Heart left ventricle (tissue), 16 donors: ENCODE data around the gene PCDH8. TPM values are rescaled to one million over a fixed set of nuclear protein-coding genes. Genes with fewer than 3 reads are reported as not detected.

Source experiments
- ATAC-seq, 4 donors: fragments of 200-7000 bp; cut with Tn5 transposase; one replicate each; pipeline ENCODE4 v1.9.1; 2020 to 2022; ENCODE audit warnings: moderate library complexity in 4 of 4, mild to moderate bottlenecking in 3 of 4, moderate number of reproducible peaks in 1 of 4
- DNase-seq, 5 donors: peaks; one replicate each; pipeline ENCODE4 v3.0.0-alpha.2; 2020
- H3K27ac ChIP-seq, 12 donors: fragments of 200-600 bp; sonication (generic) in 4 of 12; one replicate each; pipeline versions ENCODE4 v1.5.0 to v1.8.0; 2016 to 2022; ENCODE audit warnings: mild to moderate bottlenecking in 2 of 12
- H3K27me3 ChIP-seq, 9 donors: fragments of 200-600 bp; sonication (generic) in 2 of 9; one replicate each; pipeline versions ENCODE4 v1.5.1 to v1.8.0; 2016 to 2022; ENCODE audit warnings: mild to moderate bottlenecking in 3 of 9
- H3K36me3 ChIP-seq, 9 donors: fragments of 200-600 bp; sonication (generic) in 2 of 9; one replicate each; pipeline versions ENCODE4 v1.5.0 to v1.8.0; 2018 to 2022; ENCODE audit warnings: mild to moderate bottlenecking in 2 of 9
- H3K4me1 ChIP-seq, 12 donors: fragments of 200-600 bp; sonication (generic) in 4 of 12; one replicate each; pipeline versions ENCODE4 v1.5.0 to v1.8.0; 2016 to 2022; ENCODE audit warnings: mild to moderate bottlenecking in 3 of 12
- H3K4me3 ChIP-seq, 12 donors: fragments of 200-600 bp; sonication (generic) in 4 of 12; one replicate each; pipeline versions ENCODE4 v1.5.0 to v1.8.0; 2017 to 2022; ENCODE audit warnings: mild to moderate bottlenecking in 9 of 12, moderate library complexity in 4 of 12
- H3K9me3 ChIP-seq, 12 donors: fragments of 200-600 bp; sonication (generic) in 4 of 12; one replicate each; pipeline versions ENCODE4 v1.5.0 to v1.8.0; 2016 to 2022; ENCODE audit warnings: mild to moderate bottlenecking in 1 of 12
- POLR2A ChIP-seq, 2 donors: fragments of 450-650 bp; IDR thresholded peaks; one replicate each; pipeline ENCODE4 v1.6.1; 2017; ENCODE audit warnings: antibody characterized with exemption in 2 of 2, mild to moderate bottlenecking in 2 of 2, moderate library complexity in 2 of 2
- WGBS, 4 donors: extraction: QIAGEN DNeasy Blood & Tissue Kit in 2 of 4; methylation state at CpG; one replicate each; pipeline versions ENCODE4 v1.1.5 to v1.1.7; 2013 to 2018; 5-methylcytosine and 5-hydroxymethylcytosine counted together
- intact Hi-C, 10 donors: fragments of 100-400 bp; cut with DNase I; formaldehyde crosslinking; loops; one replicate each; pipeline versions ENCODE4 v1.11.1 to v1.14.2; 2022
- polyA plus RNA-seq, 2 donors: library from polyadenylated mRNA; stranded (reverse); fragments of 200-250 nt; gene quantifications; one replicate each; pipeline ENCODE4 v1.2.3, GENCODE V29; 2013
- total RNA-seq, 9 donors: library from RNA; depleted of rRNA in 2 of 9; stranded (reverse); fragments of >200 nt in 2 of 9; fragmentation: NEBNext Ultra II Directional in 3 of 9; extraction: Animal tissue kit (Norgen Biotek cat#: 25700) in 3 of 9; gene quantifications; one replicate each; pipeline versions ENCODE4 v1.1.0 to v1.2.4, GENCODE V29; 2016 to 2023
- TF ChIP-seq, protein P1 (sequence below), 12 donors: fragments of 200-600 bp; sonication (generic) in 4 of 12; IDR thresholded peaks; one replicate each; pipeline versions ENCODE4 v1.5.0 to v1.8.0; 2018 to 2022; ENCODE audit warnings: antibody characterized with exemption in 12 of 12, mild to moderate bottlenecking in 5 of 12
- donor health status: ischemic (EF 13 %, LVEDD 7.1; RV severe dilation, severe dysfunction).
- donor health status: healthy with polysubstance abuse.
- donor health status: DM: no; HTN: yes; CAD: no.
- donor health status: DM: no; HTN: no; CAD: no.
- donor health status: ischemic (EF 25% LVEDD 6.9; RV normal size, moderate dysfunction).
- donor health status: ischemic (EF 25% LVEDD 5.7; RV mildly dilated, moderate dysfunction).
- donor health status: healthy.
- donor health status: DM: yes; HTN: yes; CAD: no.
- donor health status: ischemic (EF 35%, LVEDD 5.7; RV mildly dilated, moderate dysfunction).
- donor health status: nonischemic (EF 11% LVEDD 7.7; RV severe dilation, severe dysfunction).
- donor health status: DM: yes; HTN: yes; CAD: no.
- donor health status: PGD.
- donor health status: ischemic (EF 29% LVEDD 5.4; RV normal size, mild dysfunction).
- donor health status: nonischemic (EF 23%, LVEDD 6.1; RV moderate dilation, normal function).

The PCDH8 gene
- total and polyA plus RNA-seq, 11 donors, result not detected

- intact Hi-C loops, result loop anchor here in 1 of 10 donors (10.0 kb wide), 1 partner anchor 139 kb away; no protein-coding TSS in a partner anchor
- Histone ChIP-seq H3K36me3 (no peaks in the 10 kb centered on the region), H3K27me3 (peaks cover 0 to 3% (median 0%) of the 10 kb centered on the region in 9 donors), H3K27ac (no peak overlapping the region), H3K4me3 (no peak overlapping the region), H3K9me3 (no peaks in the 10 kb centered on the region), H3K4me1 (peaks cover 0 to under 1% (median 0%) of the 10 kb centered on the region in 12 donors)
- DNase-seq, result no peak
- peak in 1 of 4 donors; percentile 24 for ATAC-seq
- whole genome bisulfite sequencing, 4 donors, result 44 to 55% (median 47%) methylated on average over 3 of the region's 3 CpGs
- TF ChIP-seq, protein P1, sequence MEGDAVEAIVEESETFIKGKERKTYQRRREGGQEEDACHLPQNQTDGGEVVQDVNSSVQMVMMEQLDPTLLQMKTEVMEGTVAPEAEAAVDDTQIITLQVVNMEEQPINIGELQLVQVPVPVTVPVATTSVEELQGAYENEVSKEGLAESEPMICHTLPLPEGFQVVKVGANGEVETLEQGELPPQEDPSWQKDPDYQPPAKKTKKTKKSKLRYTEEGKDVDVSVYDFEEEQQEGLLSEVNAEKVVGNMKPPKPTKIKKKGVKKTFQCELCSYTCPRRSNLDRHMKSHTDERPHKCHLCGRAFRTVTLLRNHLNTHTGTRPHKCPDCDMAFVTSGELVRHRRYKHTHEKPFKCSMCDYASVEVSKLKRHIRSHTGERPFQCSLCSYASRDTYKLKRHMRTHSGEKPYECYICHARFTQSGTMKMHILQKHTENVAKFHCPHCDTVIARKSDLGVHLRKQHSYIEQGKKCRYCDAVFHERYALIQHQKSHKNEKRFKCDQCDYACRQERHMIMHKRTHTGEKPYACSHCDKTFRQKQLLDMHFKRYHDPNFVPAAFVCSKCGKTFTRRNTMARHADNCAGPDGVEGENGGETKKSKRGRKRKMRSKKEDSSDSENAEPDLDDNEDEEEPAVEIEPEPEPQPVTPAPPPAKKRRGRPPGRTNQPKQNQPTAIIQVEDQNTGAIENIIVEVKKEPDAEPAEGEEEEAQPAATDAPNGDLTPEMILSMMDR (IDR thresholded peaks at IDR 0.05), result no peak
- TF ChIP-seq POLR2A (IDR thresholded peaks at IDR 0.05), result no peak
Observed at GRCh38 chr13:52804202-52804641, 44.2 kb downstream of the PCDH8 start.

DNA sequence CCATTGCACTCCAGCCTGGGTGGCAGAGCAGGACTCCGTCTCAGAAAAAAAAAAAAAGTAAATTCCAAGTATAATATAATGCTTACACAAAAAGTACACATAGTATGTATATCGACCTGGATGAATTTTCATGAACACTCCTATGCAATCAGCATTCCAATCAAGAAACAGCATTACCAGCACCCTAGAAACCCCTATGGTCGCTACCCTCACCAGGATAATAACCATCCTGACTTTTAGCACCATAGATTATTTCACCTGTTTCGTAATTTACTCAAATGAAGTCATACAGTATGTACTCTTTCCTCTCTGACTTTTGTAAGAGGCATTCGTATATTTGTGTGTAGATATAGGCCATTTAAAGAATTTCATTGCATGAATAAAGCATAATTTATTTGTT, 47.6 kb downstream of the PCDH8 start:
- no peaks in the 10 kb centered on the region for H3K4me1 ChIP-seq
- TF ChIP-seq POLR2A (IDR thresholded peaks at IDR 0.05), result no peak
- TF ChIP-seq, protein P1 (IDR thresholded peaks at IDR 0.05), result no peak
- H3K27me3 ChIP-seq, result peaks cover 0 to 7% (median 0%) of the 10 kb centered on the region in 9 donors
- intact Hi-C loops, result loop anchor here in 1 of 10 donors (10.0 kb wide), 1 partner anchor 136 kb away; no protein-coding TSS in a partner anchor
- WGBS, 4 donors, result 79 to 93% (median 88%) methylated on average over 5 of the region's 5 CpGs
- ATAC-seq, result no peak
- no peak overlapping the region for H3K4me3 ChIP-seq
- H3K36me3 ChIP-seq, result no peaks in the 10 kb centered on the region
- no peak overlapping the region for H3K27ac ChIP-seq
- no peak for DNase-seq
- H3K9me3 ChIP-seq, result no peaks in the 10 kb centered on the region

DNA sequence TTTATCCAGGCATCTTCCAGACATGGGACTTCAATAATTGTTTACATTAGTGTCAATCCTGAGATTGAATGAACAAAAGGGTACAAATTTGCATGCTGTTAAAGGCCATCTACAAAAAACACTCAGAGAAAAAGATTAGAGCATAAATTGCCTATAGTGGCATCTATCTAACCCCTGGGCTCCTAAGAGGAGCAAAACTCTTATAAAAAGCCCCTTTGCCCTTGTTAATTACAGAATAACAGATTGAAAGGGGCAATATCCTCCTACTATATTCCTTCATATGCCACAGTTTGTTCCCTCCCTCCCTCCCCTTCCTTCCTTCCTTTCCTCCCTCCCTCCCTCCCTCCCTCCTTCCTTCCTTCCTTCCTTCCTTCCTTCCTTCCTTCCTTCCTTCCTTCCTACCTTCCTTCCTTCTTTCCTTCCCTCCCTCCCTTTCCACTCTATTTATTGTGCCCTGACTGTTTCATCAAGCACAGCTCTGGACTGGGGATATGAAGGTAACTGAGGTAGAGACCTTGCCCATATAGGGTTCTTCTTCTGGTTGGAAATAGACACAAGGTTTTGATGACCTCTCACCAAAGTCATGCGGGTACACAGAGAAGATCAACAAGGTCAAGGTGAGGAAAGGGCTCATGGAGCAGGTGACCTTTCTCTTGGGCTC, 49.5 kb downstream of the PCDH8 start:
- no peak for TF ChIP-seq POLR2A (IDR thresholded peaks at IDR 0.05)
- TF ChIP-seq, protein P1 (IDR thresholded peaks at IDR 0.05), result no peak
- Histone ChIP-seq H3K27ac (no peak overlapping the region), H3K4me1 (no peaks in the 10 kb centered on the region), H3K4me3 (no peak overlapping the region), H3K36me3 (no peaks in the 10 kb centered on the region), H3K27me3 (peaks cover 0 to 7% (median 0%) of the 10 kb centered on the region in 9 donors), H3K9me3 (no peaks in the 10 kb centered on the region)
- WGBS, 4 donors, result 0% methylated on average over 1 of the region's 1 CpG
- ATAC-seq, result no peak
- intact Hi-C loops, result no loop called here
- no peak for DNase-seq

DNA sequence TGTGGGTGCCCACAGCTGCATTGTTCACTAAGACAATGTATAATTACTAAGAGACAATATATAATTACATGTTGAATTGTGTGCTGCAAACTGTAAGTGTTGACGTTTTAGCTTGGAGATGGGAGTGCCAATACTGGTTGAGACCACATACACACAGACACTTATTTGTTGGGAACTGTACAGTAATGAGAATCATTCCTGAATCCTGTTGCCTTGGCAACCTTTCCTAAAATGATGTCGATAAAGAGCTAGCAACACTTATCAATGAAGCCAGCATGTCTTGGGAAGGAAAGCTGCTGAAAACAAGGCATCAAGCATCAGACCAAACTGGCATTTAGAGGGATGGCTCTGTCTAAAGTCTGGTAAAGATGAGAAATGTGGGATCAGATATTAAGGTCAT, 51.3 kb downstream of the PCDH8 start:
- ATAC-seq (no peak), DNase-seq (no peak)
- TF ChIP-seq, protein P1 (IDR thresholded peaks at IDR 0.05), result no peak
- no peak for TF ChIP-seq POLR2A (IDR thresholded peaks at IDR 0.05)
- H3K27ac ChIP-seq, result no peak overlapping the region
- H3K4me3 ChIP-seq, result no peak overlapping the region
- no peaks in the 10 kb centered on the region for H3K4me1 ChIP-seq
- H3K9me3 ChIP-seq, result no peaks in the 10 kb centered on the region
- 63 to 73% (median 69%) methylated on average over 2 of the region's 2 CpGs for WGBS, 4 donors
- no peaks in the 10 kb centered on the region for H3K36me3 ChIP-seq
- intact Hi-C loops, result no loop called here
- H3K27me3 ChIP-seq, result peaks cover 0 to 7% (median 0%) of the 10 kb centered on the region in 9 donors
